22Rv1 (cell line): Measurements from ENCODE around the gene NDUFA13.
"Not testable (repeated sequence)": the region's sequence is repeated elsewhere in the genome, so short reads cannot be mapped to it uniquely, and the experiment has no call there.

ENCODE experiments used
- H3K27ac ChIP-seq: fragments of 450-650 bp; 2 replicates; pipeline ENCODE4 v1.5.1; 2017
- ZFX ChIP-seq: fragments of 450-650 bp; IDR thresholded peaks from 2 replicates; pipeline ENCODE4 v1.6.1; 2017; ENCODE audit warnings: antibody characterized with exemption, borderline replicate concordance
- TF ChIP-seq, protein P1 (sequence below): fragments of 450-650 bp; IDR thresholded peaks from 2 replicates; pipeline ENCODE4 v1.5.1; 2017; ENCODE audit warnings: mild to moderate bottlenecking

Gene NDUFA13

DNA sequence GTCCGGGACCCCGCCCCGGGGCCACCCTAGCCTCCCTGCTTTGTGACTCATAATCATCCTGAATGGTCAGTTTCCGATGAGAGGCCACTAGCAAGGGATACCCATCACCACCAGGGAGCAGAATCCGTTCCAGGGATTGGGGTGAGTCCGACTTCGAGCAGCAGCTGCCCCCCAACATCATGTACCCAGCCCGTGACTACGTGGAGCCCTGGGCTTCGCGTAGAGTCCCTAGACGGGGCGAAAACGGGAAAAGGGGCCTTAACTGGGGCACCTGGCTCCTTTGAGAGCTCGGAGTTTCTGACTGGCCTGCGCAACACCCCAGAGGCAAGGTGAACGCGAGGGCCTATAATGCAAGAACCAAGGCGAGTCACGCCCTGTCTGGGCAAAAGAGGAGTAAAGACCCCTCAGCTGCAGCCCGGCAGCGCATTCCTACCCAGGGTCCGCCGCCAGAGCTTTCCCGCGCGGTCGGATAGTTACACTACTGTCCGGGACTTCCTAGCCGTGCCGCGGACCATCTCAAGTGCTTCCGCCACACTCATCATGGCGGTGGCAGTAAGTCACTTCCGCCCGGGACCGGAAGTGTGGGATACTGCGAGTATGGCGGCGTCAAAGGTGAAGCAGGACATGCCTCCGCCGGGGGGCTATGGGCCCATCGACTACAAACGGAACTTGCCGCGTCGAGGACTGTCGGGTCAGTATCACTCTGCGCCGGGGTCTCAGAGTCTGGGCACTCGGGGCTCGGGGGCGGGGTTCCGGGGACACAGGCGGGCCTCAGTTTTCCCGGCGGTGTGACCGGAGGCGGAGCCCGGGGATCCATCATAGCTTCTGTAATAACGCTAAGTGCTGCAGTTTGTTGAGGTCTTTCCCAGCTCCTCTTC, at the start of gene NDUFA13:
Gene NDUFA13 (plus strand): TSS at position 584 of the 878 bp plus-strand sequence. CDS start 14 bp downstream, at position 598.
- TF ChIP-seq, protein P1, sequence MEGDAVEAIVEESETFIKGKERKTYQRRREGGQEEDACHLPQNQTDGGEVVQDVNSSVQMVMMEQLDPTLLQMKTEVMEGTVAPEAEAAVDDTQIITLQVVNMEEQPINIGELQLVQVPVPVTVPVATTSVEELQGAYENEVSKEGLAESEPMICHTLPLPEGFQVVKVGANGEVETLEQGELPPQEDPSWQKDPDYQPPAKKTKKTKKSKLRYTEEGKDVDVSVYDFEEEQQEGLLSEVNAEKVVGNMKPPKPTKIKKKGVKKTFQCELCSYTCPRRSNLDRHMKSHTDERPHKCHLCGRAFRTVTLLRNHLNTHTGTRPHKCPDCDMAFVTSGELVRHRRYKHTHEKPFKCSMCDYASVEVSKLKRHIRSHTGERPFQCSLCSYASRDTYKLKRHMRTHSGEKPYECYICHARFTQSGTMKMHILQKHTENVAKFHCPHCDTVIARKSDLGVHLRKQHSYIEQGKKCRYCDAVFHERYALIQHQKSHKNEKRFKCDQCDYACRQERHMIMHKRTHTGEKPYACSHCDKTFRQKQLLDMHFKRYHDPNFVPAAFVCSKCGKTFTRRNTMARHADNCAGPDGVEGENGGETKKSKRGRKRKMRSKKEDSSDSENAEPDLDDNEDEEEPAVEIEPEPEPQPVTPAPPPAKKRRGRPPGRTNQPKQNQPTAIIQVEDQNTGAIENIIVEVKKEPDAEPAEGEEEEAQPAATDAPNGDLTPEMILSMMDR, result peak; percentile 14; the same call in 1 of the 2 replicates
- no peak for TF ChIP-seq ZFX
- H3K27ac ChIP-seq, result peak within 1 kb of the TSS; percentile 74

GRCh38 chr19:19468424-19469050, 47.5 kb upstream of the NDUFA13 start:
- no peak overlapping the region for H3K27ac ChIP-seq

GRCh38 chr19:19470579-19470978, 45.4 kb upstream of the NDUFA13 start:
- no peak overlapping the region for H3K27ac ChIP-seq
- no peak for TF ChIP-seq ZFX
- TF ChIP-seq, protein P1, result no peak

More at GRCh38 chr19:19468424-19469050, 47.5 kb upstream of the NDUFA13 start:
- TF ChIP-seq, protein P1, result no peak
- TF ChIP-seq ZFX, result no peak

GRCh38 chr19:19471682-19472081, 44.3 kb upstream of the NDUFA13 start:
- H3K27ac ChIP-seq, result no peak overlapping the region
- TF ChIP-seq, protein P1, result no peak

DNA sequence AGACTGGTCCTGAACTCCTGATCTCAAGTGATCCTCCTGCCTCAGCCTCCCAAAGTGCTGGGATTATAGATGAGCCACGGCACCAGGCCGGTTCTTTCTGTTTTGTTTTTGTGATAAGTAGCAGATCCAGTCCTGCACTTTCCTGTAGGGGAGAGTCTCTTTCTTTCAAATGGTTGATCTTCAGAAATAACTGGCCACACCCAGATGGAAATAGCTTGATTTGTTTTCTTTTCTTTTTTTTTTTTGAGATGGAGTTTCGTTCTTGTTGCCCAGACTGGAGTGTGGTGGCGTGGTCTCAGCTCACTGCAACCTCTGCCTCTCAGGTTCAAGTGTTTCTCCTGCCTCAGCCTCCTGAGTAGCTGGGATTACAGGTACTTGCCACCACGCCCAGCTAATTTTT, 43.9 kb upstream of the NDUFA13 start:
- not testable (repeated sequence) for H3K27ac ChIP-seq

DNA sequence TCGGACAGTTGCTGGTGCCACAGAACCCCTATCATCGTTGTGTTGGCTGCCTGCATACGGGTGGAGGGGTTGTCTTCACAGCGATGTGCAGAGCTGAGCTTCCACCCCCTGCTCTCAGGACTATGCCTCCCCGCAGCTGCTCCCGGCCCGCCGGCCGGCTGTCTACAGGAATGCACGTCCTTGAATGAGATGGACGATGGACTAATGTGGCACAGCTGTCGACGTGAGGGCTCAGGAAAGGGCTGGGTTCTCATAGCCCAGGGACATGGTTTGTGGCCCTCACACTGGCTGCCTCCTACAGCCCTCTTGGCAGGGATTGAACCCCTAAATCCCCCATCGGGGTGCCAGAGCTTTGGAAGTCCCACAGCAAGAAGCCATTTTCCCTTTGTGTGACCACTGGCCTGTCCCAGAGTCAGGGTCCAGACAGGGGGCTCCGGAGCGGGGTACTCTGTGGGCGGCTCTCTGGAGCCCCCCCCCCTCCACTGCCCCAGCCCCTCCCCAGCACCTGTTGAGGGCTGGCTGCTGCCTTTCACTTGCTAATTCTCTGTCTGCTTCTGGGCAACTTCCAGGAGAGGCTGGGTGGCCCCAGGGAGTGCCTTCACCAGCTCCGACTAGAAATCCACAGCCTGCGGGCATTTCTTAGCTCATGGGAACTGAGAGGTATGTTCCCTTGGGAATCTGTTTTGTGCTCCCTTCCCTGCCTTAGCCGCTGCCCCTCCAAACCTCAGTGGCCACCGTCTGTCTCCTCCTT, 40.8 kb upstream of the NDUFA13 start:
- TF ChIP-seq, protein P1, result no peak
- no peak for TF ChIP-seq ZFX
- H3K27ac ChIP-seq, result no peak overlapping the region
